ENCODE results near the gene IQUB. TPM values are rescaled to one million over a fixed set of nuclear protein-coding genes. Genes with fewer than 3 reads are reported as not detected.

Gene IQUB
- total and polyA plus RNA-seq, 9 donors: 0.35 to 11.3 (median 0.93) TPM

DNA sequence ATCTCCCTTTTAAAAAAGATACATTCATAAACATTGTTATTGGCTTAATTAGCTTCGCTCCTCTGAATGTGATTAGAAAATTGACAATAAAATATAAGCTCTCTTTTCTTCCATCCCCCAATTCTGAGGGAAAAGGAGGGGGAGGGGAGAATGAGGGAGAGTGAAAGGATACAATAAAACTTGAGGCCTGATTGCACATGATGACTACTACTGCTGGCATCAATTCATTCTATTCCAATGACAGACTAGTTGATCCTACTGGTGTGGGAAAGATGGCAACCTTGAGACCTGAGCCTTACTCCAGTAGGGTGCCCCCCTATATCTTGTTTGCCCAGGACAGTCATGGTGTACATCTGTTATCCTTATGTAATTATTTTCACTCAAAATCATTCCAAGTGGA, 4.5 kb upstream of the IQUB start:
- DNase-seq: no peak
- Histone ChIP-seq H3K4me1 (ENCODE audit: insufficient read depth) (peaks cover 3% of the 10 kb centered on the region), H3K4me3 (no peak overlapping the region), H3K36me3 (no peaks in the 10 kb centered on the region), H3K9me3 (no peaks in the 10 kb centered on the region), H3K27me3 (no peaks in the 10 kb centered on the region), H3K27ac (no peak overlapping the region)
- TF ChIP-seq EP300 (IDR thresholded peaks at IDR 0.05): no peak
- no peak for TF ChIP-seq POLR2A (IDR thresholded peaks at IDR 0.05)
- TF ChIP-seq, protein P1, sequence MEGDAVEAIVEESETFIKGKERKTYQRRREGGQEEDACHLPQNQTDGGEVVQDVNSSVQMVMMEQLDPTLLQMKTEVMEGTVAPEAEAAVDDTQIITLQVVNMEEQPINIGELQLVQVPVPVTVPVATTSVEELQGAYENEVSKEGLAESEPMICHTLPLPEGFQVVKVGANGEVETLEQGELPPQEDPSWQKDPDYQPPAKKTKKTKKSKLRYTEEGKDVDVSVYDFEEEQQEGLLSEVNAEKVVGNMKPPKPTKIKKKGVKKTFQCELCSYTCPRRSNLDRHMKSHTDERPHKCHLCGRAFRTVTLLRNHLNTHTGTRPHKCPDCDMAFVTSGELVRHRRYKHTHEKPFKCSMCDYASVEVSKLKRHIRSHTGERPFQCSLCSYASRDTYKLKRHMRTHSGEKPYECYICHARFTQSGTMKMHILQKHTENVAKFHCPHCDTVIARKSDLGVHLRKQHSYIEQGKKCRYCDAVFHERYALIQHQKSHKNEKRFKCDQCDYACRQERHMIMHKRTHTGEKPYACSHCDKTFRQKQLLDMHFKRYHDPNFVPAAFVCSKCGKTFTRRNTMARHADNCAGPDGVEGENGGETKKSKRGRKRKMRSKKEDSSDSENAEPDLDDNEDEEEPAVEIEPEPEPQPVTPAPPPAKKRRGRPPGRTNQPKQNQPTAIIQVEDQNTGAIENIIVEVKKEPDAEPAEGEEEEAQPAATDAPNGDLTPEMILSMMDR (IDR thresholded peaks at IDR 0.05): no peak
- WGBS, 3 donors: 97 to 100% (median 98%) methylated on average over 1 of the region's 1 CpG
- intact Hi-C loops (cut with DNase I): no loop called here

DNA sequence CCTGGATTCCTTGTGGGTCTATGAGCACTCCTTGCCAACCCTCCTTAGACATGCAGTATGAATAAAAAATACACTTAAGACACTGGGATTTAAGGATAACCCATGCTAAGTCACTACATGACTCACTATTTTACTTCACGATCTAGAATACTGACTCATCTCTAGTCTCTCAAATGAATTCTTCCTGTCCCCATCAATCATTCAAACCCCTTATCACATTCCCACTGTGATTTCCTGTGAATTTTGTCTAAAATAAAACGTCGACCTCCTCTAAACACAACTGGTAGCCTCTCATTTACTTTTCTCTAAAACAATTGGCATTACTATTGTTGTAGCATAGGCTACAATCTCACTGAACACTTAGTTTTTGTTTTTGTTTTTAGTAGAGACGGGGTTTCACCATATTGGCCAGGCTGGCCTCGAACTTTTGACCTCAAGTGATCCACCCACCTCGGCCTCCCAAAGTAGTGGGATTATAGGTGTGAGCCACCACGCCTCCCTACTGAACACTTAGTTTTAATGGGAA, 3.9 kb upstream of the IQUB start:
- intact Hi-C loops (cut with DNase I): no loop called here

DNA sequence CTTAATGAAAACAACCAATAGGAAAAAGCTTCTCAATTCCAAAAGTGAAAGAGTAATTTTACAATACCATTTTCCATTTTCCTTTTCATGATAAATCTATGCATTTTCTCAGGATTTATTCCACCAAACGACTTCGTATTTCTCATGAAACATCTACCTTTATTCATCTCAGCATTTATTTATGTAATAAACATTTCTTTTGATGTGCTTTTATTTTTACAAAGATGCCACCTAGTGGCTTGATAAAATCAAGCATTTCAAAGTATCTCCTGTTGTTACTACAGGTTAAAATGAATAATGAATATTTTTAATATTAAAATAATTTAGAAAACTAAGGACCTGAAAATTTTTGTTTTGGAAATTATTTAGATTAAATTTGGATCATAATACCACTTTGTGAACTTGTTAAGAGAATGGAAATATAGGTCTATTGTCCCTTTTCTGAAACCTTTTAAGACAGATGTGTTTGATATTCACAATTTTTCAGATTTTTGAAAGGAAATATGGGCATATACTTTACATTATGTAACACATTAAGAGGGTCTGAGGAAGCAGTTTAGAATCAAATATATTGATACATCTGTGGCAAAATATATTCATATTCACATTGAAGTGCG, 2.7 kb upstream of the IQUB start:
- no peak for DNase-seq
- Histone ChIP-seq H3K9me3 (no peaks in the 10 kb centered on the region), H3K36me3 (no peaks in the 10 kb centered on the region), H3K27me3 (no peaks in the 10 kb centered on the region), H3K4me3 (no peak overlapping the region), H3K4me1 (ENCODE audit: insufficient read depth) (peaks cover 4% of the 10 kb centered on the region), H3K27ac (no peak overlapping the region)
- no peak for TF ChIP-seq POLR2A (IDR thresholded peaks at IDR 0.05)
- intact Hi-C loops (cut with DNase I): no loop called here
- WGBS, 3 donors: 16 to 24% (median 19%) methylated on average over 3 of the region's 3 CpGs

More for the DNA sequence above, 3.9 kb upstream of the IQUB start:
- H3K27ac ChIP-seq: no peak overlapping the region
- H3K27me3 ChIP-seq: no peaks in the 10 kb centered on the region
- TF ChIP-seq, protein P1 (IDR thresholded peaks at IDR 0.05): no peak
- no peak for TF ChIP-seq EP300 (IDR thresholded peaks at IDR 0.05)
- no peak for TF ChIP-seq POLR2A (IDR thresholded peaks at IDR 0.05)
- 49 to 60% (median 55%) methylated on average over 7 of the region's 7 CpGs for WGBS, 3 donors
- no peak for DNase-seq
- H3K4me1 ChIP-seq (ENCODE audit: insufficient read depth): peaks cover 4% of the 10 kb centered on the region
- H3K4me3 ChIP-seq: no peak overlapping the region
- H3K36me3 ChIP-seq: no peaks in the 10 kb centered on the region
- H3K9me3 ChIP-seq: no peaks in the 10 kb centered on the region

DNA sequence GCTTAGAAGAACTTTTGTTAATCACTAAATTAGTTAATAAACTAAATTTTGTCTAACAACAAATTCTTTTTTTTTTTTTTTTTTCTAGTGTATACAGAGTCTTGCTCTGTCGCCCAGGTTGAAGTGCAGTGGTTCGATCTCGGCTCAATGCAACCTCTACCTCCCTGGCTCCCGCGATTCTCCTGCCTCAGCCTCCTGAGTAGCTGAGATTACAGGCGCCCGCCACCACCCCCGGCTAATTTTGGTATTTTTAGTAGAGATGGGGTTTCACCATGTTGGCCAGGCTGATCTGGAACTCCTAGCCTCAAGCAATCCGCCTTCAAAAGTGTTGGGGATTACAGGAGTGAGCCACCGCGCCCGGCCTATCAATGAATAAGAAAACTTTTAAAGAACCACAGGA, 1.1 kb upstream of the IQUB start:
- WGBS, 3 donors: 89 to 91% (median 90%) methylated on average over 12 of the region's 12 CpGs
- Histone ChIP-seq H3K27ac (no peak overlapping the region), H3K27me3 (no peaks in the 10 kb centered on the region), H3K36me3 (no peaks in the 10 kb centered on the region), H3K9me3 (no peaks in the 10 kb centered on the region), H3K4me1 (ENCODE audit: insufficient read depth) (peaks cover 4% of the 10 kb centered on the region), H3K4me3 (peak overlapping the region; percentile 68)
- peak in 4 of 5 donors; percentile 17 to 52 (median 47) for DNase-seq
- TF ChIP-seq, protein P1 (IDR thresholded peaks at IDR 0.05): no peak
- TF ChIP-seq EP300 (IDR thresholded peaks at IDR 0.05) (no peak), POLR2A (IDR thresholded peaks at IDR 0.05) (no peak)
- intact Hi-C loops (cut with DNase I): no loop called here

DNA sequence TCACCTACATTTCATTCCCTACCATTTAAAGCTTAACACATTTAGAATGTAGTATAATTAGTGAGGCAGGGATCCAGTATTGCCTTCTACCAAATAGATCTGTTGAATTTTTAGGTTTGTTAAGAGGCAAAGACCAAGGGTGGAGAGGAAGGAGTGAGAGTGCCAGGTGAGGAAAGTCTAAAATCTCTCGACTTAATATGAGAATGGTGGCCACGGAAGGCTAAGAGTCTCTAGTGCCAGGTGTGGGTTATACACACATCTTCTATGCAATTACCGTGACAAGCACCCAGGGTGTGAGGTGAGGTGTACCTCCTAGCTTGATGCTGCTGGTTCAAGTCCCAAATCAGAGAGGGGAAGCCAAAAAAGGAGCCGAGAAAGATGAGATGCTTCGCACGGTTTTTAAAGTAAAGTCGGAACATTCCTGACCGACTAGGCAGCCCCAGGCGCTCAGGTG, 439 bp downstream of the IQUB start:
- H3K27ac ChIP-seq: no peak overlapping the region
- TF ChIP-seq EP300 (IDR thresholded peaks at IDR 0.05) (no peak), POLR2A (IDR thresholded peaks at IDR 0.05) (no peak)
- TF ChIP-seq, protein P1 (IDR thresholded peaks at IDR 0.05): no peak
- no peaks in the 10 kb centered on the region for H3K27me3 ChIP-seq
- 3 to 4% (median 4%) methylated on average over 9 of the region's 9 CpGs for WGBS, 3 donors
- peak overlapping the region; percentile 68 for H3K4me3 ChIP-seq
- H3K36me3 ChIP-seq: no peaks in the 10 kb centered on the region
- DNase-seq: peak in 1 of 5 donors; percentile 18
- intact Hi-C loops (cut with DNase I): no loop called here
- no peaks in the 10 kb centered on the region for H3K9me3 ChIP-seq
- H3K4me1 ChIP-seq (ENCODE audit: insufficient read depth): peaks cover 4% of the 10 kb centered on the region

All from ovary (tissue), 9 donors.